ENCODE measurements around the gene SKIC3. TPM values are rescaled to one million over a fixed set of nuclear protein-coding genes. Genes with fewer than 3 reads are reported as not detected.

Gene SKIC3
- total and polyA plus RNA-seq, 2 of the 13 experiments (the other 11 are each of a cell fraction or from before 2014, with no cell fraction given): 36.9 to 61.5 TPM

DNA sequence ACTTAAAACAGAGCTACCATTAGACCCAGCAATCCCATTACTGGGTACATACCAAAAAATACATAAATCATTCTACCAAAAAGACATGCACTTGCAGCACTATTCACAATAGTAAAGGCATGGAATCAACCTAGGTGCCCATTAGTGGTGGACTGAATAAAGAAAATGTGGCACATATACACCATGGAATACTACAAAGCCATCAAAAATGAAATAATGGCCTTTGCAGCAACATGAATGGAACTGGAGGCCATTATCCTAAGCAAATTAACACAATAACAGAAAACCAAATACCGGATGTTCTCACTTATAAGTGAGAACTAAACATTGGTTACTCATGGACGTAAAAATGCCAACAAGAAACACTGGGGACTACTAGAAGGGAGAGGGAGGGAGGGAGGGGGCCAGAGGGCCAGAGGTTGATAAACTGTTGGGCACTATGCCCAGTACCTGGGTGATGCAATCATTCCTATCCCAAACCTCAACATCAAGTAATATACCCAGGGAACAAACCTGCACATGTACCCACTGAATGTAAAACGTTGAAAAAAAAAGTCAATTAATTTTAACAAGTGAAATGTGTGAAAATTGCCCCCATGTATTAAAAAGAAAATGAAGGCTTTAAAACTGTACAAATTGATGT lies 40.6 kb upstream of the SKIC3 start:
- WGBS (ENCODE audit: low lambda C conversion rate): 91% methylated on average over 3 of the region's 3 CpGs
- Histone ChIP-seq H3K4me3 (replicated peaks in 1 of 3; ENCODE audit: insufficient read depth in 1 of 3, low read depth in 2 of 3, low read length in 3 of 3) (no peak overlapping the region), H3K9me3 (ENCODE audit: low read length) (no peaks in the 10 kb centered on the region), H3K27ac (ENCODE audit: extremely low read length, insufficient read depth, low read length) (no peak overlapping the region), H3K79me2 (ENCODE audit: insufficient read depth, low read length) (no peaks in the 10 kb centered on the region), H3K27me3 (ENCODE audit: control insufficient read depth in 1 of 2, insufficient read depth in 2 of 2, low read length in 2 of 2) (no peaks in the 10 kb centered on the region), H3K4me1 (ENCODE audit: insufficient read depth, low read length) (no peaks in the 10 kb centered on the region), H3K9ac (ENCODE audit: insufficient read depth, low read depth, low read length) (no peak overlapping the region), H3K4me2 (ENCODE audit: low read depth, low read length) (no peak overlapping the region), H4K20me1 (ENCODE audit: insufficient read depth, low read length) (no peaks in the 10 kb centered on the region), H3K36me3 (replicated peaks in 1 of 2; ENCODE audit: control insufficient read depth in 1 of 2, insufficient read depth in 2 of 2, low read length in 2 of 2) (no peaks in the 10 kb centered on the region), H2AFZ (ENCODE audit: low read length) (no peak overlapping the region)
- ChIA-PET POLR2A (no interaction called here), CTCF (ENCODE audit: low intra/inter-chr PET ratio, low total read pairs) (no interaction called here)
- in situ Hi-C loops (cut with HindIII; ENCODE audit: extremely low pct_ligation_motif_present, low pct_unique_long_range_greater_than_20kb) (no loop called here), intact Hi-C loops (cut with micrococcal nuclease; ENCODE audit: unreplicated experiment) (no loop called here)
- no peak for TF ChIP-seq RARG (CRISPR knock-in tag; IDR thresholded peaks at IDR 0.05; ENCODE audit: low read depth)
- TF ChIP-seq, protein P1, sequence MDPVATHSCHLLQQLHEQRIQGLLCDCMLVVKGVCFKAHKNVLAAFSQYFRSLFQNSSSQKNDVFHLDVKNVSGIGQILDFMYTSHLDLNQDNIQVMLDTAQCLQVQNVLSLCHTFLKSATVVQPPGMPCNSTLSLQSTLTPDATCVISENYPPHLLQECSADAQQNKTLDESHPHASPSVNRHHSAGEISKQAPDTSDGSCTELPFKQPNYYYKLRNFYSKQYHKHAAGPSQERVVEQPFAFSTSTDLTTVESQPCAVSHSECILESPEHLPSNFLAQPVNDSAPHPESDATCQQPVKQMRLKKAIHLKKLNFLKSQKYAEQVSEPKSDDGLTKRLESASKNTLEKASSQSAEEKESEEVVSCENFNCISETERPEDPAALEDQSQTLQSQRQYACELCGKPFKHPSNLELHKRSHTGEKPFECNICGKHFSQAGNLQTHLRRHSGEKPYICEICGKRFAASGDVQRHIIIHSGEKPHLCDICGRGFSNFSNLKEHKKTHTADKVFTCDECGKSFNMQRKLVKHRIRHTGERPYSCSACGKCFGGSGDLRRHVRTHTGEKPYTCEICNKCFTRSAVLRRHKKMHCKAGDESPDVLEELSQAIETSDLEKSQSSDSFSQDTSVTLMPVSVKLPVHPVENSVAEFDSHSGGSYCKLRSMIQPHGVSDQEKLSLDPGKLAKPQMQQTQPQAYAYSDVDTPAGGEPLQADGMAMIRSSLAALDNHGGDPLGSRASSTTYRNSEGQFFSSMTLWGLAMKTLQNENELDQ (CRISPR knock-in tag; IDR thresholded peaks at IDR 0.05; ENCODE audit: borderline replicate concordance): no peak
- TF ChIP-seq, protein P2, sequence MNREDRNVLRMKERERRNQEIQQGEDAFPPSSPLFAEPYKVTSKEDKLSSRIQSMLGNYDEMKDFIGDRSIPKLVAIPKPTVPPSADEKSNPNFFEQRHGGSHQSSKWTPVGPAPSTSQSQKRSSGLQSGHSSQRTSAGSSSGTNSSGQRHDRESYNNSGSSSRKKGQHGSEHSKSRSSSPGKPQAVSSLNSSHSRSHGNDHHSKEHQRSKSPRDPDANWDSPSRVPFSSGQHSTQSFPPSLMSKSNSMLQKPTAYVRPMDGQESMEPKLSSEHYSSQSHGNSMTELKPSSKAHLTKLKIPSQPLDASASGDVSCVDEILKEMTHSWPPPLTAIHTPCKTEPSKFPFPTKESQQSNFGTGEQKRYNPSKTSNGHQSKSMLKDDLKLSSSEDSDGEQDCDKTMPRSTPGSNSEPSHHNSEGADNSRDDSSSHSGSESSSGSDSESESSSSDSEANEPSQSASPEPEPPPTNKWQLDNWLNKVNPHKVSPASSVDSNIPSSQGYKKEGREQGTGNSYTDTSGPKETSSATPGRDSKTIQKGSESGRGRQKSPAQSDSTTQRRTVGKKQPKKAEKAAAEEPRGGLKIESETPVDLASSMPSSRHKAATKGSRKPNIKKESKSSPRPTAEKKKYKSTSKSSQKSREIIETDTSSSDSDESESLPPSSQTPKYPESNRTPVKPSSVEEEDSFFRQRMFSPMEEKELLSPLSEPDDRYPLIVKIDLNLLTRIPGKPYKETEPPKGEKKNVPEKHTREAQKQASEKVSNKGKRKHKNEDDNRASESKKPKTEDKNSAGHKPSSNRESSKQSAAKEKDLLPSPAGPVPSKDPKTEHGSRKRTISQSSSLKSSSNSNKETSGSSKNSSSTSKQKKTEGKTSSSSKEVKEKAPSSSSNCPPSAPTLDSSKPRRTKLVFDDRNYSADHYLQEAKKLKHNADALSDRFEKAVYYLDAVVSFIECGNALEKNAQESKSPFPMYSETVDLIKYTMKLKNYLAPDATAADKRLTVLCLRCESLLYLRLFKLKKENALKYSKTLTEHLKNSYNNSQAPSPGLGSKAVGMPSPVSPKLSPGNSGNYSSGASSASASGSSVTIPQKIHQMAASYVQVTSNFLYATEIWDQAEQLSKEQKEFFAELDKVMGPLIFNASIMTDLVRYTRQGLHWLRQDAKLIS (CRISPR knock-in tag; IDR thresholded peaks at IDR 0.05): no peak
- no peak for TF ChIP-seq ZNF556 (CRISPR knock-in tag; IDR thresholded peaks at IDR 0.05; ENCODE audit: borderline replicate concordance)
- no peak for TF ChIP-seq CREB1 (IDR thresholded peaks at IDR 0.05)
- TF ChIP-seq CREB1 (CRISPR knock-in tag; IDR thresholded peaks at IDR 0.05): no peak
- TF ChIP-seq RBM39 (IDR thresholded peaks at IDR 0.05; ENCODE audit: low read depth, low read length, poor library complexity, severe bottlenecking): no peak
- no peak for TF ChIP-seq SP2 (CRISPR knock-in tag; IDR thresholded peaks at IDR 0.05)
- TF ChIP-seq, protein P3, sequence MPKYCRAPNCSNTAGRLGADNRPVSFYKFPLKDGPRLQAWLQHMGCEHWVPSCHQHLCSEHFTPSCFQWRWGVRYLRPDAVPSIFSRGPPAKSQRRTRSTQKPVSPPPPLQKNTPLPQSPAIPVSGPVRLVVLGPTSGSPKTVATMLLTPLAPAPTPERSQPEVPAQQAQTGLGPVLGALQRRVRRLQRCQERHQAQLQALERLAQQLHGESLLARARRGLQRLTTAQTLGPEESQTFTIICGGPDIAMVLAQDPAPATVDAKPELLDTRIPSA (CRISPR knock-in tag; IDR thresholded peaks at IDR 0.05; ENCODE audit: borderline replicate concordance): no peak
- TF ChIP-seq, protein P4, sequence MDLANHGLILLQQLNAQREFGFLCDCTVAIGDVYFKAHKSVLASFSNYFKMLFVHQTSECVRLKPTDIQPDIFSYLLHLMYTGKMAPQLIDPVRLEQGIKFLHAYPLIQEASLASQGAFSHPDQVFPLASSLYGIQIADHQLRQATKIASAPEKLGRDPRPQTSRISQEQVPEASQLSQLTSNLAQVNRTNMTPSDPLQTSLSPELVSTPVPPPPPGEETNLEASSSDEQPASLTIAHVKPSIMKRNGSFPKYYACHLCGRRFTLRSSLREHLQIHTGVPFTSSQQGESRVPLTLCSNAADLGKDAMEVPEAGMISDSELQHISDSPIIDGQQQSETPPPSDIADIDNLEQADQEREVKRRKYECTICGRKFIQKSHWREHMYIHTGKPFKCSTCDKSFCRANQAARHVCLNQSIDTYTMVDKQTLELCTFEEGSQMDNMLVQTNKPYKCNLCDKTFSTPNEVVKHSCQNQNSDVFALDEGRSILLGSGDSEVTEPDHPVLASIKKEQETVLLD (CRISPR knock-in tag; IDR thresholded peaks at IDR 0.05; ENCODE audit: low read depth): no peak
- no peak for TF ChIP-seq ZNF253 (CRISPR knock-in tag; IDR thresholded peaks at IDR 0.05; ENCODE audit: borderline replicate concordance)
- TF ChIP-seq ZNF263 (CRISPR knock-in tag; IDR thresholded peaks at IDR 0.05): no peak
- TF ChIP-seq, protein P5, sequence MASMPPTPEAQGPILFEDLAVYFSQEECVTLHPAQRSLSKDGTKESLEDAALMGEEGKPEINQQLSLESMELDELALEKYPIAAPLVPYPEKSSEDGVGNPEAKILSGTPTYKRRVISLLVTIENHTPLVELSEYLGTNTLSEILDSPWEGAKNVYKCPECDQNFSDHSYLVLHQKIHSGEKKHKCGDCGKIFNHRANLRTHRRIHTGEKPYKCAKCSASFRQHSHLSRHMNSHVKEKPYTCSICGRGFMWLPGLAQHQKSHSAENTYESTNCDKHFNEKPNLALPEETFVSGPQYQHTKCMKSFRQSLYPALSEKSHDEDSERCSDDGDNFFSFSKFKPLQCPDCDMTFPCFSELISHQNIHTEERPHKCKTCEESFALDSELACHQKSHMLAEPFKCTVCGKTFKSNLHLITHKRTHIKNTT (CRISPR knock-in tag; IDR thresholded peaks at IDR 0.05): no peak
- FAIRE-seq (no peak), ATAC-seq (no peak), DNase-seq (ENCODE audit: low spot score) (no peak)
- BruUV-seq (replicated peaks): no TSS peak
